Pons (tissue), 1 donor: ENCODE data around the gene DDC.
"Not testable (repeated sequence)": the region's sequence is repeated elsewhere in the genome, so short reads cannot be mapped to it uniquely, and the experiment has no call there.

Experiments used
- DNase-seq: peaks from one replicate; pipeline ENCODE4 v3.0.0-alpha.2; 2016; ENCODE audit warnings: low spot score

The DDC gene

GRCh38 chr7:50479743-50480517 lies 85.3 kb downstream of the DDC start:
- DNase-seq, result no peak

DNA sequence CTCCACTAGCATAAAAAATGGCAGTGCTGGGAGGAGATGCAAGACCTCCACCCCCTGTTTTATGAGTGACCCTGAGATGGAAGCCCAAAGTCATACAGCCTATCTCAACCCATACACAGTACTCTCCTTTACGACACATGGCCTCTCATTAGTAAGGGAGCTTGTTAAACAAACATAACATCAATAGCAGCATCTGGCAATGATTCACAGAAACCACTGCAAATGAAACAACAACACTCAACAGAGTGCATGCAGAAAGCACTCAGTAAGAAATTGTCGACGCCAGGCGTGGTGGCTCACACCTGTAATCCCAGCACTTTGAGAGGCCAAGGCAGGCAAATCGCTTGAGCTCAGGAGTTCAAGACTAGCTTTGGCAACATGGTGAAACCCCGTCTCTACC lies 87.6 kb downstream of the DDC start:
- DNase-seq, result no peak

- DNase-seq, result no peak
Observed at GRCh38 chr7:50476953-50477625, 88.1 kb downstream of the DDC start.

DNA sequence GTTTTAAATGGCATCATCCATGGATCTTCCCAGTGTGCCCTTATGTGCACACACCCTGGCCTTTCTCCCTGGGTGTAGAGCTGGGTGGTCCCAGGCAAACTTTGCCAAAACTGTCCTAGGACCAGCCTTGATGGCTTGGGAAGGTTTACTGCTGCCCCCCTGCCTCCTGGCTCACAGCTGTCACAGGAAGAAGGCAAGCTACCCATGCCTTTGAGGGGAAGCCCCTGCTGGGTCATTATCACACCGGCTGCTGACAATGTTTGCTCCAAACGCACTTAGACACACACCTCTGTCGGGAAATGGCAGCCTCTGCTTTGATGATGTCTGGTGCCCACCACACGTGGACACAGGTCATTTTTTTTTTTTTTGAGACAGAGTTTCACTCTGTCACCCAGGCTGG lies 89.9 kb downstream of the DDC start:
- no peak for DNase-seq

DNA sequence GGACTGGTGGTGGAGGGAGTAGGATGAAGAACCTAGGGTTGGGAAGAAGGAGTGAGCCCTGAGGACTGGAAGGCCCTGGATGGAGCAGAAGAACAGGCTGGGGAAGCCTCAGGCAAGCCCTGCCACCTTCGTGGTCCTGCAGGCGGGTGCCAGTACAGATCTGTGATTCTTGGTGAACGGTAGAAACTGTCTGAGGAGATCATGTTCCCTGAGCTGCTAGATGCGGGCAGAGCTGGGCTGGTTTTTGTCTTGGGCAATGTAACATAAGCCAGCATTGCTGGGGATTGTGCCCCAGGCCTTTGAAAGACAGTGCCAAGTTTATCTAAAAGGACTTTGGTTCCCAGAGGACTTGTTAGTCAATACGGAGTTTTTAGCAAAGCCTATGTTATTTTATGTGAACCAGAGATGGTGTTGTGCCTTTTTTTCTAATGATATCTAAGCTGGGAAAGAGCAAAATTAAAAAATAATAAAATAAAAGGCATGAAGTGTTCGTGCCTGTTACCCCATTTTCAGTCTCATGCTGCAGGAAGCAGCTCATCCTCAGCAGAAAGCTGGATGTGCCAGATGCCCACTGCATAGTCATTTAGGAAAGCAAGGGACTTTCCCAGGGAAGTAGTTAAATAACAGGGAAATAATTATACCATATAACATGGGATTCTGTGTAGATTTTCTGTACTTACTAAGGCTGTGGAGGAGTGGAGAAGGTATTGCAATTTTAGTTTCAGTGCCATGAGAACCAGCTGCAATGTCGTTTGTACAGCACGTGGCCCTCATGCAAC lies 90.6 kb downstream of the DDC start:
- DNase-seq, result no peak

- peak; percentile 6 for DNase-seq
Observed at GRCh38 chr7:50473531-50473930, 91.7 kb downstream of the DDC start.

DNA sequence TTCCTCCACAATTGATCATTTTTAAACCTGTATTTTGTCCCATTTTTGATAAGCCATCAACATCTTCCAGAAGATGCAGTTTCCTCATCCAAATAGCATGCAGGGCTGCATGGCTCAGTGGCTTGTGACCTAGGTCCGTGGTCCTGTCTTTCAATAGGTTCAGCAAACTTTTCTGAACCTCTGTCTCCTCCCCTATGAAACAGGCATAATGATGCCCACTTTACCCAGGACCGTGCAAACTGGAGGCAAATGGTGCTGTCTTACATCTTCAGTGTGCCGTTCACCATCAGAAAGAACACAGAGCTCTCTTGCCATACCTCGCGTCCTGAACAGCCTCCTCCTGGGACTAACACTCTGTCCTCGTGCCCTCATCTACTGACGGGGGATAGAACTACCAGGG lies 92.8 kb downstream of the DDC start:
- no peak for DNase-seq

- no peak for DNase-seq
Observed at GRCh38 chr7:50471970-50472369, 93.2 kb downstream of the DDC start.

- no peak for DNase-seq
Observed at GRCh38 chr7:50470250-50471163, 94.7 kb downstream of the DDC start.

- no peak for DNase-seq
Observed at GRCh38 chr7:50469181-50469580, 96.0 kb downstream of the DDC start.

DNA sequence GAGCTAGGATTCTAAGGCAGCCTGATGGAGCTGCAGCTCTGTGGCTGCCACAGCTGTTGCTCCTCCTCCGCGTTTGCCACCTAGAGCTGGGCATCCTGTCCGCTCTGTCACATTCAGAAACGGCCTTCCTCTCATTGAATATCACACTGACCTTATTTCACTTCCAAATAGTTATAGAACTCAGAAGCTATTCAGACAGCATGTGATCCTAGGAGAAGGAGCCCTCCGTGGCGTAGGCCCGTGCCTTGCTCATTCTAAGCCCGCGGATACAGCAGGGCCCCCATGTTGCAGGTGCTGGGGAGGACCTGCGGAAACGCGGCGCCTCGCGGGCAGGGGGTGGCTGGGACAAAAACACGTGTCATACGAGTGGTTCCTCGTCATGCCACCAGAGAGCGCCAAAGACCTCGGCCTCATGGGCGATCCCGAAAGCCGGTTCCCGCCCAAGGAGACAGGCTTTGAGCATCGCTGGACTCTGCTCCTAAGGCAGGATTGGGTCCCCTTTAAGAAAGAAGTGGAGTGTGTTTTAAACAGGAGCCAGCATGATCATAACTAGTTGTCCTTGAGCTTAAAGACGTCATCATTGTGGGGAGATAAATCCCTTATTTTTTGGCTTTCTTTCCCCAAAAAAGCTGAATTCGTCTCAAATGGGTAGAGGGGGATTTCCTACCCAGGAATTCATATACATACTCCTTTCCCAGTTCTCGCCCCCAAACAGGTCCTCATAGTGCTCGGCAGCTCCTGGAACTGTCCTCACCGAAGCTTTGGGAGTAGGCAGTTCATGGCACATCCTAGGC lies 97.2 kb downstream of the DDC start:
- peak; percentile 67 for DNase-seq

GRCh38 chr7:50466815-50467585 lies 98.2 kb downstream of the DDC start:
- no peak for DNase-seq

- no peak for DNase-seq
Observed at GRCh38 chr7:50463035-50463434, 102.2 kb downstream of the DDC start.

- no peak for DNase-seq
Observed at GRCh38 chr7:50462361-50462760, 102.8 kb downstream of the DDC start.

- no peak for DNase-seq
Observed at GRCh38 chr7:50461695-50462094, 103.5 kb downstream of the DDC start.

DNA sequence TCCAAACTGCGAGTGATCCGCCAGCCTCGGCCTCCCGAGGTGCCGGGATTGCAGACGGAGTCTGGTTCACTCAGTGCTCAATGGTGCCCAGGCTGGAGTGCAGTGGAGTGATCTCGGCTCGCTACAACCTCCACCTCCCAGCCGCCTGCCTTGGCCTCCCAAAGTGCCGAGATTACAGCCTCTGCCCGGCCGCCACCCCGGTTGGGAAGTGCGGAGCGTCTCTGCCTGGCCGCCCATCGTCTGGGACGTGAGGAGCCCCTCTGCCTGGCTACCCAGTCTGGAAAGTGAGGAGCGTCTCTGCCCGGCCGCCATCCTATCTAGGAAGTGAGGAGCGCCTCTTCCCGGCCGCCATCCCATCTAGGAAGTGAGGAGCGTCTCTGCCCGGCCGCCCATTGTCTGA lies 106.0 kb downstream of the DDC start:
- not testable (repeated sequence) for DNase-seq

GRCh38 chr7:50458651-50459050 lies 106.6 kb downstream of the DDC start:
- DNase-seq, result not testable (repeated sequence)

GRCh38 chr7:50456371-50457123 lies 108.7 kb downstream of the DDC start:
- no peak for DNase-seq

DNA sequence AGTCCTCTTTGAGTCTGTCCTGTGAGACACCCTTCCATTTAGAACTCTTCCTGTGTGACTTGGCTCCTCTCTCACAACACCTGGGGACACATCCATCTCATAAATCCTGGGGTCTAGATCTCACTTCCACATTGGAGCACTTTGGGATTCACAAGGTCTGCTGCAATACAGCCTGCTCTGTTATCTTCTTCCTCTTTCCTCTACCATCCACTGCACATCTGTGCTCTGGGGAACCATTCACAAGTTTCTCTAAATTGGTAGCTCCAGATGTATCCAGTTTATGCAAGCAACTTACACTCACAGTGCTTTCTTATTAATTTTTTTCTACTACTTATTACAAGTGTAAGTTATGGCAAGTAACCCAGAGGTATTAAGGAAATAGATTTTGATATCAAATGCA lies 109.5 kb downstream of the DDC start:
- DNase-seq, result no peak
